ENCODE measurements around the gene JAKMIP3. TPM values are rescaled to one million over a fixed set of nuclear protein-coding genes. Genes with fewer than 3 reads are reported as not detected.

JAKMIP3 gene
- polyA plus RNA-seq, 1 donor = 0.45 TPM

- no peaks in the 10 kb centered on the region for H3K4me1 ChIP-seq (ENCODE audit: control insufficient read depth, insufficient read depth, low read length)
- no peak overlapping the region for H3K27ac ChIP-seq (ENCODE audit: low read length)
- WGBS (ENCODE audit: insufficient coverage, low lambda C conversion rate) = no CpG with 5 or more reads among the region's 21 CpGs
- H3K4me3 ChIP-seq (ENCODE audit: low read length) = no peak overlapping the region
- H3K9me3 ChIP-seq (ENCODE audit: control insufficient read depth, low read depth, low read length) = peaks cover 4% of the 10 kb centered on the region
- no peak for DNase-seq
- no peaks in the 10 kb centered on the region for H3K36me3 ChIP-seq (ENCODE audit: control insufficient read depth, insufficient read depth, low read length)
- H3K27me3 ChIP-seq (ENCODE audit: control insufficient read depth, insufficient read depth, low read length) = peaks cover 4% of the 10 kb centered on the region
Measured at GRCh38 chr10:132057191-132057681, 8.5 kb upstream of the JAKMIP3 start.

GRCh38 chr10:132058111-132058745, 7.5 kb upstream of the JAKMIP3 start:
- Histone ChIP-seq H3K27ac (ENCODE audit: low read length) (no peak overlapping the region), H3K4me1 (ENCODE audit: control insufficient read depth, insufficient read depth, low read length) (no peaks in the 10 kb centered on the region), H3K4me3 (ENCODE audit: low read length) (no peak overlapping the region), H3K36me3 (ENCODE audit: control insufficient read depth, insufficient read depth, low read length) (no peaks in the 10 kb centered on the region), H3K27me3 (ENCODE audit: control insufficient read depth, insufficient read depth, low read length) (peaks cover 4% of the 10 kb centered on the region), H3K9me3 (ENCODE audit: control insufficient read depth, low read depth, low read length) (no peaks in the 10 kb centered on the region)
- WGBS (ENCODE audit: insufficient coverage, low lambda C conversion rate) = no CpG with 5 or more reads among the region's 16 CpGs
- DNase-seq = no peak

GRCh38 chr10:132058793-132059759, 6.7 kb upstream of the JAKMIP3 start:
- H3K4me3 ChIP-seq (ENCODE audit: low read length) = no peak overlapping the region
- H3K27me3 ChIP-seq (ENCODE audit: control insufficient read depth, insufficient read depth, low read length) = peaks cover 4% of the 10 kb centered on the region
- no peaks in the 10 kb centered on the region for H3K9me3 ChIP-seq (ENCODE audit: control insufficient read depth, low read depth, low read length)
- H3K27ac ChIP-seq (ENCODE audit: low read length) = no peak overlapping the region
- DNase-seq = no peak
- no peaks in the 10 kb centered on the region for H3K36me3 ChIP-seq (ENCODE audit: control insufficient read depth, insufficient read depth, low read length)
- H3K4me1 ChIP-seq (ENCODE audit: control insufficient read depth, insufficient read depth, low read length) = no peaks in the 10 kb centered on the region
- no CpG with 5 or more reads among the region's 42 CpGs for WGBS (ENCODE audit: insufficient coverage, low lambda C conversion rate)

- H3K4me1 ChIP-seq (ENCODE audit: control insufficient read depth, insufficient read depth, low read length) = no peaks in the 10 kb centered on the region
- H3K27ac ChIP-seq (ENCODE audit: low read length) = no peak overlapping the region
- no peaks in the 10 kb centered on the region for H3K9me3 ChIP-seq (ENCODE audit: control insufficient read depth, low read depth, low read length)
- DNase-seq = no peak
- no peaks in the 10 kb centered on the region for H3K36me3 ChIP-seq (ENCODE audit: control insufficient read depth, insufficient read depth, low read length)
- peaks cover 4% of the 10 kb centered on the region for H3K27me3 ChIP-seq (ENCODE audit: control insufficient read depth, insufficient read depth, low read length)
- no peak overlapping the region for H3K4me3 ChIP-seq (ENCODE audit: low read length)
- no CpG with 5 or more reads among the region's 12 CpGs for WGBS (ENCODE audit: insufficient coverage, low lambda C conversion rate)
Measured at GRCh38 chr10:132059760-132060508, 5.8 kb upstream of the JAKMIP3 start.

GRCh38 chr10:132061030-132061429, 4.7 kb upstream of the JAKMIP3 start:
- WGBS (ENCODE audit: insufficient coverage, low lambda C conversion rate) = 89% methylated on average over 3 of the region's 18 CpGs
- no peak for DNase-seq
- H3K36me3 ChIP-seq (ENCODE audit: control insufficient read depth, insufficient read depth, low read length) = no peaks in the 10 kb centered on the region
- H3K4me1 ChIP-seq (ENCODE audit: control insufficient read depth, insufficient read depth, low read length) = peaks cover 3% of the 10 kb centered on the region
- H3K27ac ChIP-seq (ENCODE audit: low read length) = no peak overlapping the region
- H3K27me3 ChIP-seq (ENCODE audit: control insufficient read depth, insufficient read depth, low read length) = peaks cover 9% of the 10 kb centered on the region
- no peak overlapping the region for H3K4me3 ChIP-seq (ENCODE audit: low read length)
- H3K9me3 ChIP-seq (ENCODE audit: control insufficient read depth, low read depth, low read length) = no peaks in the 10 kb centered on the region

GRCh38 chr10:132061465-132061864, 4.3 kb upstream of the JAKMIP3 start:
- Histone ChIP-seq H3K9me3 (ENCODE audit: control insufficient read depth, low read depth, low read length) (no peaks in the 10 kb centered on the region), H3K36me3 (ENCODE audit: control insufficient read depth, insufficient read depth, low read length) (no peaks in the 10 kb centered on the region), H3K27me3 (ENCODE audit: control insufficient read depth, insufficient read depth, low read length) (peaks cover 9% of the 10 kb centered on the region), H3K4me1 (ENCODE audit: control insufficient read depth, insufficient read depth, low read length) (peaks cover 3% of the 10 kb centered on the region), H3K4me3 (ENCODE audit: low read length) (no peak overlapping the region), H3K27ac (ENCODE audit: low read length) (no peak overlapping the region)
- no peak for DNase-seq
- WGBS (ENCODE audit: insufficient coverage, low lambda C conversion rate) = no CpG with 5 or more reads among the region's 6 CpGs

- DNase-seq = no peak
- Histone ChIP-seq H3K36me3 (ENCODE audit: control insufficient read depth, insufficient read depth, low read length) (no peaks in the 10 kb centered on the region), H3K27me3 (ENCODE audit: control insufficient read depth, insufficient read depth, low read length) (peaks cover 11% of the 10 kb centered on the region), H3K4me1 (ENCODE audit: control insufficient read depth, insufficient read depth, low read length) (peaks cover 3% of the 10 kb centered on the region), H3K27ac (ENCODE audit: low read length) (no peak overlapping the region), H3K4me3 (ENCODE audit: low read length) (no peak overlapping the region), H3K9me3 (ENCODE audit: control insufficient read depth, low read depth, low read length) (no peaks in the 10 kb centered on the region)
- WGBS (ENCODE audit: insufficient coverage, low lambda C conversion rate) = 100% methylated on average over 3 of the region's 11 CpGs
Measured at GRCh38 chr10:132062116-132062515, 3.6 kb upstream of the JAKMIP3 start.

- no peak for DNase-seq
- Histone ChIP-seq H3K9me3 (ENCODE audit: control insufficient read depth, low read depth, low read length) (no peaks in the 10 kb centered on the region), H3K4me3 (ENCODE audit: low read length) (no peak overlapping the region), H3K27me3 (ENCODE audit: control insufficient read depth, insufficient read depth, low read length) (peaks cover 11% of the 10 kb centered on the region), H3K27ac (ENCODE audit: low read length) (no peak overlapping the region), H3K36me3 (ENCODE audit: control insufficient read depth, insufficient read depth, low read length) (no peaks in the 10 kb centered on the region), H3K4me1 (ENCODE audit: control insufficient read depth, insufficient read depth, low read length) (peaks cover 3% of the 10 kb centered on the region)
- WGBS (ENCODE audit: insufficient coverage, low lambda C conversion rate) = no CpG with 5 or more reads among the region's 17 CpGs
Measured at GRCh38 chr10:132062641-132063390, 2.9 kb upstream of the JAKMIP3 start.

- DNase-seq = no peak
- WGBS (ENCODE audit: insufficient coverage, low lambda C conversion rate) = 73% methylated on average over 2 of the region's 10 CpGs
Measured at GRCh38 chr10:132063432-132063831, 2.3 kb upstream of the JAKMIP3 start.

More at GRCh38 chr10:132063432-132063831, 2.3 kb upstream of the JAKMIP3 start:
- Histone ChIP-seq H3K27me3 (ENCODE audit: control insufficient read depth, insufficient read depth, low read length) (peaks cover 11% of the 10 kb centered on the region), H3K36me3 (ENCODE audit: control insufficient read depth, insufficient read depth, low read length) (no peaks in the 10 kb centered on the region), H3K27ac (ENCODE audit: low read length) (no peak overlapping the region), H3K9me3 (ENCODE audit: control insufficient read depth, low read depth, low read length) (no peaks in the 10 kb centered on the region), H3K4me3 (ENCODE audit: low read length) (no peak overlapping the region), H3K4me1 (ENCODE audit: control insufficient read depth, insufficient read depth, low read length) (peaks cover 3% of the 10 kb centered on the region)

Measured in large intestine (tissue), 3 donors.